ENCODE results near the gene PIGB.
"Not testable (repeated sequence)": the region's sequence is repeated elsewhere in the genome, so short reads cannot be mapped to it uniquely, and the experiment has no call there.

The PIGB gene

DNA sequence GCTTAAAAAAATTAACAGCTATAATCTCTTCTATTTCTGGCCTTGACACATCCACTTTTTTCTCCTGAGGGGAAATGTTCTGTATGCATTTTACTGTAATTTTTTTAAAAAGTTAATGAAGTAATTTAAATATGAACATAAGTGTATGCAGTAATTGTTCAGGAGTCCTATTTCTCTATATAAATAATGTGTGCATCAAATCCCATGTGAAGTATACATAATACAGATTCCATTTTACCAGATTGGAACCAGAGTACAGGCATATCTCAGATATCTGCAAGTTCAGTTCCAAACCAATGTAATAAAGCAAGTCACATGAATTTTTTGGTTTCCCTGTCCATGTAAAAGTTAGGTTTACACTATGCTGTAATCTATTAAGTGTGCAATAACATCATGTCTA is 62.6 kb downstream of the PIGB start:
- no peak for DNase-seq (ENCODE audit: low spot score)

DNA sequence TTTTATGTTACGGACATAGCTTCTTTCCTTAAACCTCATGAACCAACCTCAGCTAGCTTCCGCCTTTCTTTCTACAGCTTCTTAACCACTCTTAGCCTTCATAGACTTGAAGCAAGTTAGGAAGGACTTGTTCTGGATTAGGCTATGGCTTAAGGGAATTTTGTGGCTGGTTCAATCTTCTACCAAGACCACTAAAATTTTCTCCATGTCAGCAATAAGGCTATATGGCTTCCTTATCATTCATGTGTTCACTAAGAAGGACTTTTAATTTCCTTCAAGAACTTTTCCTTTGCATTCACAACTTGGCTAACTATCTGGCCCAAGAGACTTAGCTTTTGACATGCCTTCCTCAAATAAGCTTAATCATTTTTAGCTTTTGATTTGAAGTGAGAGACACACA is 64.7 kb downstream of the PIGB start:
- no peak for DNase-seq (ENCODE audit: low spot score)

DNA sequence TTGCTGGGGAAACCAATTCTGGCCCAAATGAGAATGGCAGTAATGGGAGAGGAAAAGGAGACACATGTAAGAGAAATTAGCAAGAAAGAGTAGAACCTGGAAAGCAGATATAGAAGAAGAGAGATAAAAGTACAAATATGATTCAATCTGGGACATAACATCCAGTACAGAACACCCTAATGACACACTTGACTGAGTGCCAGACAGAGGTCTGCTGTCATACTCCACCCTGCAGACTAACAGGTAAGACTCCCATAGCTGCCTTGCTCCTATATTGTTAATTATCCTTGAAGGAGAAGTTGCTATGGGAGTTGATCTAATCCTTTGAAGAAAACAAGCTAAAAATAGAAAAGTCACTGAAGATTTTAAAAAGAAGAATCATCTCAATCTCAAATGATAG is 68.0 kb downstream of the PIGB start:
- DNase-seq (ENCODE audit: low spot score) = no peak

DNA sequence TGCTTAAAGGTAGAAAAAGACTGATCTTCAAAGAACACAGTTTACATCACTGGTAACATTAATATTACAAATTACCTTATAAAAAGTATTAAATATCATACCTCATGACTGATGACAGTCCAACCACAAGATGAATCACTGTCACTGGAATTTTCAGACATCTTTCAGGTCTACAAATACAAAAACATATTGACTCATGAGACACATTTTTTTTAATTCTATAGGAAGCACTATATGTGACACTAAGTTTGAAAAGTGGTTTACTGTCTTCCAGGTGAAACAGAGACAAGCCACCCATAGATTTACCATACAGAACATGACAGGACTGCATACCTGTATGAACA is 70.2 kb downstream of the PIGB start:
- no peak for DNase-seq (ENCODE audit: low spot score)

DNA sequence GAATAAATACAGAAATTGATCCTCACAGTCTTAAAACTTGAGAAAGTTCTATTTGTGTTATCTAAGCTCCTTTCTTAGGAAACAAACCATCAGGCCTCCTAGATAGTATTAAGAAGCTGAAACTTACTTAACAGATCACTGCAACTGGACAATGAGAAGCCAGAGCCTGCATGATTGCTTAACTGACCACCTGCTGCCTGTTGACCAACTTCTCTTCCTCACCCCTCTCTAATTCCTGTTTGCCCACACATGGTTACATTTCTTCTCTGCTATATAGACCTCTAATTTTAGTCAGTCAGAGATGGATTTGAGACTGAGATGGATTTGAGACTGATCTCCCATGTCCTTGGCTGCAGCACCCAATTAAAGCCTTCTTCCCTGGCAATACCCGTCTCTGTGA is 75.7 kb downstream of the PIGB start:
- no peak for DNase-seq (ENCODE audit: low spot score)

DNA sequence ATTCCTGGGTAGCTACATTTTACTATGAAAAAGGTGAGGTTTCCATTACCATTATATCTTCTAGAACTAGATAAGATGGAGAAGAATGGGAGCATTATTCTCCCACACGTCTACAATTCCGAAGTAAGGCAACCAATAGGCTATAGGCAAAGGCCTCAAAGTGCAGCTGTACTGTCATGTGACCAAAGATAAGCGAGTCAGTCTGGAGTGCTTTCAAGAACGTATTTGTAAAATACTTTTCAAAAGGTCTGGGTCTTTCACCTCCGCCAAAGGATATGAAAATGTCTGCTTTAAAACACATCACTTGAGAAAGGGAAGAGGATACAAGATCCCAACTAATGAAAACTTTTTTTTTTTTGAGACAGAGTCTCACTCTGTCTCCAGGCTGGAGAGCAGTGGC is 79.2 kb downstream of the PIGB start:
- DNase-seq (ENCODE audit: low spot score) = no peak

DNA sequence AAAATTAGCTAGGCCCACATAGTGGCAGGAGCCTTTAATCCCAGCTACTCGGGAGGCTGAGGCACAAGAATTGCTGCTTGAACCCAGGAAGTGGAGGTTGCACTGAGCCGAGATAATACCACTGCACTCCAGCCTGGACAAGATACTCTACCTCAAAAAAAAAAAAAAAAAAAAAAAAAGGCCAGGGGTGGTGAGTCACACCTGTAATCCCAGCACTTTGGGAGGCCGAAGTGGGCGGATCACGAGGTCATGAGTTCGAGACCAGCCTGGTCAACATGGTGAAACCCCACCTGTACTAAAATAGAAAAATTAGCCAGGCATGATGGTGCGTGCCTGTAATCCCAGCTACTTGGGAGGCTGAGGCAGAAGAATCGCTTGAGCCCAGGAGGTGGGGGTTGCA is 81.0 kb downstream of the PIGB start:
- not testable (repeated sequence) for DNase-seq (ENCODE audit: low spot score)

DNA sequence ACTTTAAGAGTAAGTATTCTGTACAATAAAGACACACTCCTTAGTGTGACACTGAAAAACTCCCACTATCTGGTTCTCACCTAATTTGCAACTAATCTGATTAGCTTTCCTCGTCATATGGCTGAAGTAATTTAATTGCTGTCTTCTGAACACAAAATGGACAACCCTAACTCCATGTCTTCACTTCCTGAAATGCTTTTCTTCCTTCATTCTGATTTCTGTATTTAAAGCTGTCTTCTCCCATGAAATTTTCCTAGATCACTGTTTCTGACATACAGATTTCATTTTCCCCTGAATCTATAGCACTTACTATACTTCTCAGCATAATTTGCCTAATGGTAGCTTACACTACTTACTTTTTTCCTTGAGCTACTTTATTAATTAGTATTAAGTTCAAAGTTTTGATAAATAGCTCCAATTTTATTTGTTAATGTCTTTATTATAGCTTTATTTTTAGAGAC is 82.8 kb downstream of the PIGB start:
- no peak for DNase-seq (ENCODE audit: low spot score)

DNA sequence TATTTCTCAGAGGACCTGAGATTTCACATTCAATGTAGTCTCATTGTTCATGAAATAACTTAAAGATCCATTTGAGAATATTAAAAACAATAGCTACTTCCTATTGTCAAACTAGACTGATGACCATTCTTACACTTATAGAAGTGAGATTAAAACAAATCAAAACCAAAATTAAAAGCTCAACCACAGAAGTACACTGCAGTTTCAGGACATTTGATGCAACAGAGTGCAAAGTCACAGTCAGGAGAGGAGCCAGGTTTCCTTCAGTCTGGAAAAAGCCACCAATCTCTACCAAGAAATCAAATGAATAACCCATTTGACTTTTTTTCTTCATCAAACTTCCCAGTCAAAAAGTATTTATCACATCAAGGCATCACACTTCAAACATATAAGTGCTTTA is 83.7 kb downstream of the PIGB start:
- no peak for DNase-seq (ENCODE audit: low spot score)

DNA sequence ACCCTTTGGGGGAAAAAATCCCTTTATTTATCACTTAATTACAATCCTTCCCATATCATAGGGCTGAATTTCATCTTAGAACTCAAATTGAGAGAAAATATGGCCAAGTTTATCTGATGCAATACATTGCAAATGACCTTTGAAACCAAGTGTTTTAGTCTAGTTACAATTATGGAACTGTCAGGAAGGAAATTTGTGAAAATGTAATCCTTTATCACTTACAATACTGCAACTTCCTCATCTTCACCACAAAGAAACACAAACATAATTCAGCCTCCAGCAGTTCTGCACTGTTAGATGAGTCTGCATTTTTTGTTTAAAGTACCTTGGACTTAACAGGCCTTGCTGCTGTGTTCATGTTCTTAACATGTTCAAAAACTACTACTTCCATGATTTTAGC is 84.5 kb downstream of the PIGB start:
- DNase-seq (ENCODE audit: low spot score) = no peak

All from Ammon's horn (tissue), 1 donor.